ENCODE measurements around the gene ERC1.

ERC1 gene

DNA sequence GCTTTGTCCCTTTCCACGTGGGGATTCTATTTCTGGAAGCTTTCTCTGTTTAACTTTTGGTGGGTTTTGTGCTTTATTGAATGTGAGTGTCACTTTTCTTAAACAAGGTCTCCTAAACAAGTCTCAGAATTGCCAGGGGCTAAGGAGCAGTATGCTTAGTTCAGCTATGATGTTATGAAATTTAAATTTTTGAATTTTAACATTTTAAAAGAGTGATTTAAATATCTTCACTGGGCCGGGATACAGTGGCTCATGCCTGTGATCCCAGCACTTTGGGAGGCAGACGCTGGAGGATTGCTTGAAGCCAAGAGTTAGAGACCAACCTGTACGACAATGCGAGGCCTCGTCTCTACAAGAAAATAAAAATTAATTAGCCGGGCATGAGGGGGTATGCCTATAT, 276.2 kb downstream of the ERC1 start:
- H3K27me3 ChIP-seq (ENCODE audit: insufficient read depth, low read length), result no peaks in the 10 kb centered on the region
- no peak overlapping the region for H3K4me2 ChIP-seq (ENCODE audit: low read length)
- no peaks in the 10 kb centered on the region for H3K79me2 ChIP-seq (ENCODE audit: insufficient read depth, low read length)
- TF ChIP-seq, protein P1, sequence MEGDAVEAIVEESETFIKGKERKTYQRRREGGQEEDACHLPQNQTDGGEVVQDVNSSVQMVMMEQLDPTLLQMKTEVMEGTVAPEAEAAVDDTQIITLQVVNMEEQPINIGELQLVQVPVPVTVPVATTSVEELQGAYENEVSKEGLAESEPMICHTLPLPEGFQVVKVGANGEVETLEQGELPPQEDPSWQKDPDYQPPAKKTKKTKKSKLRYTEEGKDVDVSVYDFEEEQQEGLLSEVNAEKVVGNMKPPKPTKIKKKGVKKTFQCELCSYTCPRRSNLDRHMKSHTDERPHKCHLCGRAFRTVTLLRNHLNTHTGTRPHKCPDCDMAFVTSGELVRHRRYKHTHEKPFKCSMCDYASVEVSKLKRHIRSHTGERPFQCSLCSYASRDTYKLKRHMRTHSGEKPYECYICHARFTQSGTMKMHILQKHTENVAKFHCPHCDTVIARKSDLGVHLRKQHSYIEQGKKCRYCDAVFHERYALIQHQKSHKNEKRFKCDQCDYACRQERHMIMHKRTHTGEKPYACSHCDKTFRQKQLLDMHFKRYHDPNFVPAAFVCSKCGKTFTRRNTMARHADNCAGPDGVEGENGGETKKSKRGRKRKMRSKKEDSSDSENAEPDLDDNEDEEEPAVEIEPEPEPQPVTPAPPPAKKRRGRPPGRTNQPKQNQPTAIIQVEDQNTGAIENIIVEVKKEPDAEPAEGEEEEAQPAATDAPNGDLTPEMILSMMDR (IDR thresholded peaks at IDR 0.05; ENCODE audit: low read length), result no peak
- TF ChIP-seq EZH2 (IDR thresholded peaks at IDR 0.05; ENCODE audit: borderline replicate concordance, low read length), result no peak
- no peaks in the 10 kb centered on the region for H3K4me1 ChIP-seq (ENCODE audit: insufficient read depth, low read length, severe bottlenecking)
- no peak overlapping the region for H3K27ac ChIP-seq (ENCODE audit: low read depth, low read length, poor library complexity, severe bottlenecking)
- no peaks in the 10 kb centered on the region for H3F3A ChIP-seq (ENCODE audit: insufficient read depth, low read length)
- no peaks in the 10 kb centered on the region for H4K20me1 ChIP-seq (ENCODE audit: insufficient read depth, low read length)
- no peak overlapping the region for H2AFZ ChIP-seq (ENCODE audit: low read length)
- H3K9me2 ChIP-seq (ENCODE audit: low read depth, low read length), result no peaks in the 10 kb centered on the region
- peaks cover 65% of the 10 kb centered on the region for H3K36me3 ChIP-seq (ENCODE audit: insufficient read depth, low read length)
- H3K9ac ChIP-seq (ENCODE audit: low read length), result no peak overlapping the region
- no peaks in the 10 kb centered on the region for H3K9me3 ChIP-seq (ENCODE audit: low read length)
- no peak overlapping the region for H3K4me3 ChIP-seq (ENCODE audit: low read depth, low read length, poor library complexity, severe bottlenecking)

DNA sequence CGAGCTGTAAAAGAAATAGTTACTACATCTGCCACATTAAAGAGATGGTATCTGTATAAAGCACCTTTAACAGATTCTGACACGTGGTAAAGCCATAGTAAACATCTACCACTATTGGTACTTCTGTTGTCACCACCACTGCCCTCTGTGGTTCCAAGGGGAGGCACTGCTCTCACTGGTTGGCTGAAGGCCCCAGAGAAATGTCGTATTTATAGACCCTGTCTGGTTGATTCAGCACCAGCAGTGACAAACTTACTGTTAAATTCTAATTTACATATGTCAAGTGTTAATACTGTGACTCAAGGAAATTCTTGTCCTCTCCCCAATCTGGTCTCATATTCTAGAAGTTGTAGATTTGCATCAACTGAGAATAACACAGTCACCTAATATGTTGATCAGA, 281.1 kb downstream of the ERC1 start:
- Histone ChIP-seq H3K27me3 (ENCODE audit: insufficient read depth, low read length) (no peaks in the 10 kb centered on the region), H3K9me2 (ENCODE audit: low read depth, low read length) (no peaks in the 10 kb centered on the region), H3F3A (ENCODE audit: insufficient read depth, low read length) (no peaks in the 10 kb centered on the region), H3K27ac (ENCODE audit: low read depth, low read length, poor library complexity, severe bottlenecking) (no peak overlapping the region), H3K79me2 (ENCODE audit: insufficient read depth, low read length) (no peaks in the 10 kb centered on the region), H3K4me3 (ENCODE audit: low read depth, low read length, poor library complexity, severe bottlenecking) (no peak overlapping the region), H3K4me2 (ENCODE audit: low read length) (no peak overlapping the region), H3K36me3 (ENCODE audit: insufficient read depth, low read length) (peaks cover 32% of the 10 kb centered on the region), H3K9me3 (ENCODE audit: low read length) (no peaks in the 10 kb centered on the region), H2AFZ (ENCODE audit: low read length) (no peak overlapping the region), H4K20me1 (ENCODE audit: insufficient read depth, low read length) (no peaks in the 10 kb centered on the region), H3K4me1 (ENCODE audit: insufficient read depth, low read length, severe bottlenecking) (peaks cover under 1% of the 10 kb centered on the region), H3K9ac (ENCODE audit: low read length) (no peak overlapping the region)
- TF ChIP-seq EZH2 (IDR thresholded peaks at IDR 0.05; ENCODE audit: borderline replicate concordance, low read length), result no peak
- TF ChIP-seq, protein P1 (IDR thresholded peaks at IDR 0.05; ENCODE audit: low read length), result no peak

DNA sequence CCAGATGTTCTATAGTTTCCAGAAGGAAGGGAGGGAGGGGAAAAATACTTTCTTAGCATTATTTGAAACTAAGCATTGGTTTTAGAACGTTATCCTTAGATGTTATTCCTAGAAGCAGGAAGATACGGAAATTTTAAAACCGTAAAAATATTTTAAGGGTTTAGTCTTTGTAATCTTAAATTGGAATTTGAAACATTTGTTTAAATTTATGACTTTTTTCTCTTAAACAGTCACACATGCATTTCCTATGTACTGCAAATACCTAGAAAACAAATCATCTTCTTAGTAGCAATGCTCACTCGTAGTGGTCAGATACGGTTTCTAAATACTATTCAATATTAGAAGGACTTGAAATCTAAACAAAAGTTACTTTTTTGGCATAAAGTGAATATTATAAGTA, 282.0 kb downstream of the ERC1 start:
- TF ChIP-seq, protein P1 (IDR thresholded peaks at IDR 0.05; ENCODE audit: low read length), result no peak
- TF ChIP-seq EZH2 (IDR thresholded peaks at IDR 0.05; ENCODE audit: borderline replicate concordance, low read length), result no peak

More for the DNA sequence above, 282.0 kb downstream of the ERC1 start:
- H2AFZ ChIP-seq (ENCODE audit: low read length), result no peak overlapping the region
- H3K9me3 ChIP-seq (ENCODE audit: low read length), result no peaks in the 10 kb centered on the region
- peaks cover 23% of the 10 kb centered on the region for H3K36me3 ChIP-seq (ENCODE audit: insufficient read depth, low read length)
- H3F3A ChIP-seq (ENCODE audit: insufficient read depth, low read length), result no peaks in the 10 kb centered on the region
- H3K4me2 ChIP-seq (ENCODE audit: low read length), result no peak overlapping the region
- H3K27me3 ChIP-seq (ENCODE audit: insufficient read depth, low read length), result no peaks in the 10 kb centered on the region
- H3K4me3 ChIP-seq (ENCODE audit: low read depth, low read length, poor library complexity, severe bottlenecking), result no peak overlapping the region
- no peaks in the 10 kb centered on the region for H3K9me2 ChIP-seq (ENCODE audit: low read depth, low read length)
- no peaks in the 10 kb centered on the region for H4K20me1 ChIP-seq (ENCODE audit: insufficient read depth, low read length)
- H3K79me2 ChIP-seq (ENCODE audit: insufficient read depth, low read length), result no peaks in the 10 kb centered on the region
- H3K27ac ChIP-seq (ENCODE audit: low read depth, low read length, poor library complexity, severe bottlenecking), result no peak overlapping the region
- peaks cover 10% of the 10 kb centered on the region for H3K4me1 ChIP-seq (ENCODE audit: insufficient read depth, low read length, severe bottlenecking)
- H3K9ac ChIP-seq (ENCODE audit: low read length), result no peak overlapping the region

All from OCI-LY1 (cell line).